Measurements from ENCODE around the gene RTP3.

DNA sequence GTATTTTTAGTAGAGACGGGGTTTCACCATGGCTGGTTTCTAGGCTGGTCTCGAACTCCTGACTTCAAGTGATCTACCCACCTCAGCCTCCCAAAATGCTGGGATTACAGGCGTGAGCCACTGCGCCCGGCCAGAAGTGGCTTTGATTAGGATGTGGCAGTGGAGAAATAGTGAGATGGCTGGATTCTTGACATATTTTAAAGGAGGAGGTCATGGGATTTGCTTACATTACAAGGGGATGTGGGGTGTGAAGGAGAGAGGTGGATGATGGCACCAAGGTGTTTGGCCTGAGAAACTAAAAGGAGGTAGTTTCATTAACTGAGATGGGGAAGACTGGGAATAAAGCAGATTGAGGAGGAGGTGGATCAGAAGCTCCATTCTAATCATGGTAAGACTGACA lies 18.1 kb upstream of the RTP3 start:
- TF ChIP-seq YY1 (IDR thresholded peaks at IDR 0.05) (no peak), CTCF (IDR thresholded peaks at IDR 0.05; ENCODE audit: low read depth, low read length, missing input control) (no peak), FOXA1 (IDR thresholded peaks at IDR 0.05) (no peak), SP1 (IDR thresholded peaks at IDR 0.05) (no peak), REST (IDR thresholded peaks at IDR 0.05) (no peak), RAD21 (IDR thresholded peaks at IDR 0.05) (no peak)
- TF ChIP-seq, protein P1, sequence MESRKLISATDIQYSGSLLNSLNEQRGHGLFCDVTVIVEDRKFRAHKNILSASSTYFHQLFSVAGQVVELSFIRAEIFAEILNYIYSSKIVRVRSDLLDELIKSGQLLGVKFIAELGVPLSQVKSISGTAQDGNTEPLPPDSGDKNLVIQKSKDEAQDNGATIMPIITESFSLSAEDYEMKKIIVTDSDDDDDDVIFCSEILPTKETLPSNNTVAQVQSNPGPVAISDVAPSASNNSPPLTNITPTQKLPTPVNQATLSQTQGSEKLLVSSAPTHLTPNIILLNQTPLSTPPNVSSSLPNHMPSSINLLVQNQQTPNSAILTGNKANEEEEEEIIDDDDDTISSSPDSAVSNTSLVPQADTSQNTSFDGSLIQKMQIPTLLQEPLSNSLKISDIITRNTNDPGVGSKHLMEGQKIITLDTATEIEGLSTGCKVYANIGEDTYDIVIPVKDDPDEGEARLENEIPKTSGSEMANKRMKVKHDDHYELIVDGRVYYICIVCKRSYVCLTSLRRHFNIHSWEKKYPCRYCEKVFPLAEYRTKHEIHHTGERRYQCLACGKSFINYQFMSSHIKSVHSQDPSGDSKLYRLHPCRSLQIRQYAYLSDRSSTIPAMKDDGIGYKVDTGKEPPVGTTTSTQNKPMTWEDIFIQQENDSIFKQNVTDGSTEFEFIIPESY (IDR thresholded peaks at IDR 0.05) = no peak
- TF ChIP-seq, protein P2, sequence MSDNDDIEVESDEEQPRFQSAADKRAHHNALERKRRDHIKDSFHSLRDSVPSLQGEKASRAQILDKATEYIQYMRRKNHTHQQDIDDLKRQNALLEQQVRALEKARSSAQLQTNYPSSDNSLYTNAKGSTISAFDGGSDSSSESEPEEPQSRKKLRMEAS (IDR thresholded peaks at IDR 0.05) = no peak

Data from liver (tissue), 3 donors.